ENCODE data around the gene GLI2.
A peak's percentile ranks its signal among the peaks of the same experiment; 100 is the strongest.

GLI2 gene

DNA sequence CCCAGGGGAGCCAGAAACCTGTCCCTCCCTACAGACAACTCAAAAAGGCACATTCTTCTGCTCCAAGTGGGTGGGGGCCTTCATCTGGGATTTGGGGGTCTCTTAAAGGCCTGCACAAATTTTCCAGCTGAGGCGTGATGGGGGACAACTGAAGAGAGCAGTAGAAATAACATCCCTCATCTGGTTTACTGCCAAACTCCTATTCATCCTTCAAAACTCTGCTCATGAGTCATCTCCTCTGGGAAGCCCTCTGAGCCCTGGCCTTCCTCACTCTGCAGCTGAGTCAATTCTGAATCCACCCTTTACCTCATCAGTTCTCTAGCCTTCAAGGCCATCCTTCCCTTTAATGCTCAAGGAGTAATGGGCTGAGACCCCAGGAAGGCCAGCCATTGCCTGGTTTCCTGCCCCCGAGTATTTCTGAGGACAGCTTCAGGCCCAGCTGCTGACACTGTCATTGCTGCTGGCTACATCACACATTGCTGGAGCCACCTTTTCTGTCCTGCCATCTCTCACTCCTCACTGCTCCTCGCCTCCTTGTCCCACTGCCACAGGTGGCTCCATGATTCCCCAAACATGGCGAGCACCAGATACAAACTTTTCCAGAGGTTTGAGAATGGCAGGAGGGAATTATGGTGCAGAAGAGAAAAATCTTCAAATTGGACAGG, 32.2 kb upstream of the GLI2 start (continued):
- TF ChIP-seq, protein P1, sequence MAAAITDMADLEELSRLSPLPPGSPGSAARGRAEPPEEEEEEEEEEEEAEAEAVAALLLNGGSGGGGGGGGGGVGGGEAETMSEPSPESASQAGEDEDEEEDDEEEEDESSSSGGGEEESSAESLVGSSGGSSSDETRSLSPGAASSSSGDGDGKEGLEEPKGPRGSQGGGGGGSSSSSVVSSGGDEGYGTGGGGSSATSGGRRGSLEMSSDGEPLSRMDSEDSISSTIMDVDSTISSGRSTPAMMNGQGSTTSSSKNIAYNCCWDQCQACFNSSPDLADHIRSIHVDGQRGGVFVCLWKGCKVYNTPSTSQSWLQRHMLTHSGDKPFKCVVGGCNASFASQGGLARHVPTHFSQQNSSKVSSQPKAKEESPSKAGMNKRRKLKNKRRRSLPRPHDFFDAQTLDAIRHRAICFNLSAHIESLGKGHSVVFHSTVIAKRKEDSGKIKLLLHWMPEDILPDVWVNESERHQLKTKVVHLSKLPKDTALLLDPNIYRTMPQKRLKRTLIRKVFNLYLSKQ (tag by site-specific recombination; IDR thresholded peaks at IDR 0.05; ENCODE audit: borderline replicate concordance), result no peak
- no peak for TF ChIP-seq ZNF174 (tag by site-specific recombination; IDR thresholded peaks at IDR 0.05)
- TF ChIP-seq FEZF1 (tag by site-specific recombination; IDR thresholded peaks at IDR 0.05), result peak; percentile 10; the same call in 1 of the 2 replicates
- peak; percentile 36; the same call in 1 of the 2 replicates for TF ChIP-seq SP7 (tag by site-specific recombination; IDR thresholded peaks at IDR 0.05)
- peak; percentile 72; the same call in 1 of the 2 replicates for TF ChIP-seq ZNF449 (tag by site-specific recombination; IDR thresholded peaks at IDR 0.05)
- peak; percentile 59 for TF ChIP-seq ZNF335 (tag by site-specific recombination; conservative IDR thresholded peaks at IDR 0.05)

DNA sequence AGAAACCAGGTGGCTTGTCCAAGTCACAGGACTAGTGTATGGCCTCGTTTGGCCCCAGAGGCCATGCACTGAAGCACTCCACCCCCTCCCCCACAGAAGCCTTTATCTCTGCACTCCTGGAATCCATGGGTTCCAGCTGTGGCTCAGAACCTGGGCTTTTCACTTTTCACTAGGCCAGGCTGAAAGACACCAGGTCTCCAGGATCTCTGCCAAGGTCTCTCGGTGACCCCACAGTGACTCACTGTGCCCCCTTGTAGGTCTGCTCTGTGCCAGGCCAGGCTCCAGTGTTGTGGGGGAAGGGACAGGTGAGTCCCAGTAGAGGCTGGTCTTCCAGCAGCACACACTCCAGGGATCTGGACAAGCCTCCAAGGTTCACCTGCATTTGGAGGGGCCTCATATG, 31.0 kb upstream of the GLI2 start:
- POLR2A ChIA-PET, result no interaction called here
- peaks cover 3% of the 10 kb centered on the region; the same call in 1 of the 2 replicates for H3K4me1 ChIP-seq (ENCODE audit: control insufficient read depth, insufficient read depth, low read length)
- no peaks in the 10 kb centered on the region for H3K36me3 ChIP-seq (ENCODE audit: control insufficient read depth in 2 of 2, insufficient read depth in 1 of 2, low read length in 2 of 2)
- CTCF ChIA-PET, result interaction anchor here (1.4 to 2.6 kb wide), 3 partner anchors 9 to 375 kb away, joined by 4 to 11 read pairs (median 6); no protein-coding TSS in a partner anchor
- H3K27ac ChIP-seq (ENCODE audit: extremely low read depth, low read depth, low read length), result no peak overlapping the region
- no peaks in the 10 kb centered on the region for H3K9me3 ChIP-seq (ENCODE audit: control insufficient read depth, insufficient read depth, low read depth, low read length)
- no peak for TF ChIP-seq ZNF624 (tag by site-specific recombination; IDR thresholded peaks at IDR 0.05)
- no peak for TF ChIP-seq ZNF18 (tag by site-specific recombination; IDR thresholded peaks at IDR 0.05)
- TF ChIP-seq ZIC2 (tag by site-specific recombination; IDR thresholded peaks at IDR 0.05), result peak; percentile 71
- TF ChIP-seq ZNF658 (tag by site-specific recombination; IDR thresholded peaks at IDR 0.05), result no peak
- TF ChIP-seq ZNF223 (tag by site-specific recombination; IDR thresholded peaks at IDR 0.05), result no peak
- no peak for TF ChIP-seq MYNN (tag by site-specific recombination; IDR thresholded peaks at IDR 0.05; ENCODE audit: borderline replicate concordance)
- no peak for TF ChIP-seq ZSCAN16 (tag by site-specific recombination; IDR thresholded peaks at IDR 0.05)
- no peak for TF ChIP-seq ZNF791 (tag by site-specific recombination; IDR thresholded peaks at IDR 0.05)
- no peak overlapping the region for H3K4me3 ChIP-seq (ENCODE audit: low read depth, low read length)

GRCh38 chr2:120707816-120708215, 27.9 kb upstream of the GLI2 start:
- ChIA-PET POLR2A (no interaction called here), CTCF (interaction anchor here (1.5 kb wide), 1 partner anchor 13 kb away, joined by 3 read pairs; no protein-coding TSS in a partner anchor)
- Histone ChIP-seq H3K9me3 (ENCODE audit: control insufficient read depth, insufficient read depth, low read depth, low read length) (no peaks in the 10 kb centered on the region), H3K4me3 (ENCODE audit: low read depth, low read length) (no peak overlapping the region), H3K4me1 (ENCODE audit: control insufficient read depth, insufficient read depth, low read length) (peaks cover 3% of the 10 kb centered on the region; the same call in 1 of the 2 replicates), H3K36me3 (ENCODE audit: control insufficient read depth in 2 of 2, insufficient read depth in 1 of 2, low read length in 2 of 2) (no peaks in the 10 kb centered on the region), H3K27ac (ENCODE audit: extremely low read depth, low read depth, low read length) (no peak overlapping the region)
- TF ChIP-seq ZNF24 (tag by site-specific recombination; IDR thresholded peaks at IDR 0.05), result no peak
- no peak for TF ChIP-seq ZNF324 (tag by site-specific recombination; IDR thresholded peaks at IDR 0.05)
- TF ChIP-seq ZNF792 (tag by site-specific recombination; IDR thresholded peaks at IDR 0.05), result no peak
- TF ChIP-seq PATZ1 (tag by site-specific recombination; IDR thresholded peaks at IDR 0.05), result no peak
- TF ChIP-seq GLIS1 (tag by site-specific recombination; IDR thresholded peaks at IDR 0.05), result no peak
- no peak for TF ChIP-seq KLF10 (tag by site-specific recombination; IDR thresholded peaks at IDR 0.05)
- no peak for TF ChIP-seq ZBTB7A (tag by site-specific recombination; IDR thresholded peaks at IDR 0.05; ENCODE audit: low read depth)
- no peak for TF ChIP-seq ZFP69B (tag by site-specific recombination; IDR thresholded peaks at IDR 0.05)
- TF ChIP-seq ZNF18 (tag by site-specific recombination; IDR thresholded peaks at IDR 0.05), result no peak
- TF ChIP-seq ZNF501 (tag by site-specific recombination; IDR thresholded peaks at IDR 0.05), result no peak
- no peak for TF ChIP-seq PRDM6 (tag by site-specific recombination; IDR thresholded peaks at IDR 0.05)
